ENCODE data around the gene KCNMA1. TPM values are rescaled to one million over a fixed set of nuclear protein-coding genes. Genes with fewer than 3 reads are reported as not detected.

The KCNMA1 gene
- total RNA-seq, 8 experiments from 2014 or later: 4.3 to 81.4 (median 17.3) TPM

- no peak overlapping the region for H3K4me3 ChIP-seq
- WGBS, 10 experiments: 71 to 100% (median 92%) methylated on average over 1 to 4 of the region's 4 CpGs; no CpG with 5 or more reads in 3 of the 10 experiments
- in situ Hi-C loops (cut with MboI; ENCODE audit: low pct_unique_long_range_greater_than_20kb in 2 of 9, low sequenced_read_pairs in 9 of 9, unreplicated experiment in 9 of 9): loop anchor here in 3 of 9 experiments (25.0 kb wide), 1 partner anchor 256 kb away; the partner anchor contains the start of gene KCNMA1 (in 3 of the 3)
- no peak overlapping the region for H3K27ac ChIP-seq
- peaks cover 7 to 22% of the 10 kb centered on the region in 2 donors for H3K4me1 ChIP-seq (replicated peaks in 1 of 2)
- ATAC-seq (replicated peaks in 6 of 8): no peak
Observed at GRCh38 chr10:77381750-77382149, 255.9 kb downstream of the KCNMA1 start.

- in situ Hi-C loops (cut with MboI; ENCODE audit: low pct_unique_long_range_greater_than_20kb in 2 of 9, low sequenced_read_pairs in 9 of 9, unreplicated experiment in 9 of 9): loop anchor here in 3 of 9 experiments (25.0 kb wide), 1 partner anchor 257 kb away; the partner anchor contains the start of gene KCNMA1 (in 3 of the 3)
- ATAC-seq (replicated peaks in 6 of 8): no peak
- 78 to 100% (median 92%) methylated on average over 1 of the region's 1 CpG; no CpG with 5 or more reads in 6 of the 10 experiments for WGBS, 10 experiments
Observed at GRCh38 chr10:77380723-77381122, 256.9 kb downstream of the KCNMA1 start.

GRCh38 chr10:77380191-77380590 is 257.4 kb downstream of the KCNMA1 start:
- in situ Hi-C loops (cut with MboI; ENCODE audit: low pct_unique_long_range_greater_than_20kb in 2 of 9, low sequenced_read_pairs in 9 of 9, unreplicated experiment in 9 of 9): loop anchor here in 3 of 9 experiments (25.0 kb wide), 1 partner anchor 257 kb away; the partner anchor contains the start of gene KCNMA1 (in 3 of the 3)
- Histone ChIP-seq H3K4me3 (no peak overlapping the region), H3K27ac (no peak overlapping the region), H3K4me1 (replicated peaks in 1 of 2) (peaks cover 7 to 12% of the 10 kb centered on the region in 2 donors)
- ATAC-seq (replicated peaks in 6 of 8): no peak
- WGBS, 10 experiments: 0 to 100% (median 74%) methylated on average over 1 to 3 of the region's 3 CpGs

More at GRCh38 chr10:77380723-77381122, 256.9 kb downstream of the KCNMA1 start:
- peaks cover 7 to 12% of the 10 kb centered on the region in 2 donors for H3K4me1 ChIP-seq (replicated peaks in 1 of 2)
- H3K4me3 ChIP-seq: no peak overlapping the region
- H3K27ac ChIP-seq: no peak overlapping the region

GRCh38 chr10:77378366-77379349 is 258.9 kb downstream of the KCNMA1 start:
- peak in 3 of 8 experiments; percentile 65 to 90 (median 71) for ATAC-seq (replicated peaks in 6 of 8)
- no peak overlapping the region for H3K27ac ChIP-seq
- in situ Hi-C loops (cut with MboI; ENCODE audit: low pct_unique_long_range_greater_than_20kb in 2 of 9, low sequenced_read_pairs in 9 of 9, unreplicated experiment in 9 of 9): loop anchor here in 3 of 9 experiments (25.0 kb wide), 1 partner anchor 259 kb away; the partner anchor contains the start of gene KCNMA1 (in 3 of the 3)
- H3K4me3 ChIP-seq: no peak overlapping the region
- WGBS, 10 experiments: 43 to 100% (median 87%) methylated on average over 1 to 4 of the region's 4 CpGs
- peaks cover 0 to 2% of the 10 kb centered on the region in 2 donors for H3K4me1 ChIP-seq (replicated peaks in 1 of 2)

GRCh38 chr10:77377678-77378352 is 259.8 kb downstream of the KCNMA1 start:
- in situ Hi-C loops (cut with MboI; ENCODE audit: low pct_unique_long_range_greater_than_20kb in 2 of 9, low sequenced_read_pairs in 9 of 9, unreplicated experiment in 9 of 9): loop anchor here in 3 of 9 experiments (25.0 kb wide), 1 partner anchor 259 kb away; the partner anchor contains the start of gene KCNMA1 (in 3 of the 3)
- Histone ChIP-seq H3K4me3 (no peak overlapping the region), H3K27ac (no peak overlapping the region), H3K4me1 (replicated peaks in 1 of 2) (no peaks in the 10 kb centered on the region)
- ATAC-seq (replicated peaks in 6 of 8): peak in 1 of 8 experiments; percentile 9
- WGBS, 10 experiments: 6 to 68% (median 61%) methylated on average over 2 to 4 of the region's 6 CpGs; no CpG with 5 or more reads in 7 of the 10 experiments

GRCh38 chr10:77377034-77377433 is 260.6 kb downstream of the KCNMA1 start:
- Histone ChIP-seq H3K27ac (no peak overlapping the region), H3K4me1 (replicated peaks in 1 of 2) (no peaks in the 10 kb centered on the region), H3K4me3 (no peak overlapping the region)
- in situ Hi-C loops (cut with MboI; ENCODE audit: low pct_unique_long_range_greater_than_20kb in 2 of 9, low sequenced_read_pairs in 9 of 9, unreplicated experiment in 9 of 9): loop anchor here in 3 of 9 experiments (25.0 kb wide), 1 partner anchor 260 kb away; the partner anchor contains the start of gene KCNMA1 (in 3 of the 3)
- 50 to 100% (median 67%) methylated on average over 1 to 2 of the region's 5 CpGs; no CpG with 5 or more reads in 6 of the 10 experiments for WGBS, 10 experiments
- peak in 1 of 8 experiments; percentile 32 for ATAC-seq (replicated peaks in 6 of 8)

GRCh38 chr10:77374189-77374656 is 263.4 kb downstream of the KCNMA1 start:
- in situ Hi-C loops (cut with MboI; ENCODE audit: low pct_unique_long_range_greater_than_20kb in 2 of 9, low sequenced_read_pairs in 9 of 9, unreplicated experiment in 9 of 9): no loop called here
- peak in 1 of 8 experiments; percentile 89 for ATAC-seq (replicated peaks in 6 of 8)
- H3K4me3 ChIP-seq: no peak overlapping the region
- H3K4me1 ChIP-seq (replicated peaks in 1 of 2): no peaks in the 10 kb centered on the region
- H3K27ac ChIP-seq: no peak overlapping the region
- WGBS, 10 experiments: 40 to 100% (median 83%) methylated on average over 1 to 2 of the region's 2 CpGs; no CpG with 5 or more reads in 3 of the 10 experiments

- WGBS, 10 experiments: 50 to 77% (median 67%) methylated on average over 1 to 6 of the region's 7 CpGs; no CpG with 5 or more reads in 1 of the 10 experiments
- in situ Hi-C loops (cut with MboI; ENCODE audit: low pct_unique_long_range_greater_than_20kb in 2 of 9, low sequenced_read_pairs in 9 of 9, unreplicated experiment in 9 of 9): no loop called here
Observed at GRCh38 chr10:77371848-77372799, 265.5 kb downstream of the KCNMA1 start.

GRCh38 chr10:77371421-77371820 is 266.2 kb downstream of the KCNMA1 start:
- Histone ChIP-seq H3K27ac (no peak overlapping the region), H3K4me1 (replicated peaks in 1 of 2) (no peaks in the 10 kb centered on the region), H3K4me3 (no peak overlapping the region)
- in situ Hi-C loops (cut with MboI; ENCODE audit: low pct_unique_long_range_greater_than_20kb in 2 of 9, low sequenced_read_pairs in 9 of 9, unreplicated experiment in 9 of 9): no loop called here
- 43 to 100% (median 76%) methylated on average over 1 of the region's 1 CpG; no CpG with 5 or more reads in 4 of the 10 experiments for WGBS, 10 experiments
- peak in 2 of 8 experiments; percentile 15 to 29 for ATAC-seq (replicated peaks in 6 of 8)

More at GRCh38 chr10:77371848-77372799, 265.5 kb downstream of the KCNMA1 start:
- peak in 2 of 8 experiments; percentile 38 to 54 for ATAC-seq (replicated peaks in 6 of 8)
- H3K4me3 ChIP-seq: no peak overlapping the region
- H3K27ac ChIP-seq: no peak overlapping the region
- no peaks in the 10 kb centered on the region for H3K4me1 ChIP-seq (replicated peaks in 1 of 2)

- no peak for ATAC-seq (replicated peaks in 6 of 8)
- in situ Hi-C loops (cut with MboI; ENCODE audit: low pct_unique_long_range_greater_than_20kb in 2 of 9, low sequenced_read_pairs in 9 of 9, unreplicated experiment in 9 of 9): no loop called here
Observed at GRCh38 chr10:77368006-77368405, 269.6 kb downstream of the KCNMA1 start.

GRCh38 chr10:77363210-77363609 is 274.4 kb downstream of the KCNMA1 start:
- in situ Hi-C loops (cut with MboI; ENCODE audit: low pct_unique_long_range_greater_than_20kb in 2 of 9, low sequenced_read_pairs in 9 of 9, unreplicated experiment in 9 of 9): no loop called here
- H3K4me3 ChIP-seq: no peak overlapping the region
- no peak overlapping the region for H3K27ac ChIP-seq
- peak in 2 of 8 experiments; percentile 20 to 58 for ATAC-seq (replicated peaks in 6 of 8)
- H3K4me1 ChIP-seq (replicated peaks in 1 of 2): no peaks in the 10 kb centered on the region

More at GRCh38 chr10:77368006-77368405, 269.6 kb downstream of the KCNMA1 start:
- H3K27ac ChIP-seq: no peak overlapping the region
- H3K4me1 ChIP-seq (replicated peaks in 1 of 2): no peaks in the 10 kb centered on the region
- no peak overlapping the region for H3K4me3 ChIP-seq
